Middle frontal gyrus (tissue), 1 donor: Measurements from ENCODE around the gene NSUN2.

ENCODE experiments used
- DNase-seq: peaks from one replicate; pipeline ENCODE4 v3.0.0-alpha.2; 2015; ENCODE audit warnings: low spot score; ENCODE audit errors: extremely low spot score

NSUN2 gene

GRCh38 chr5:6604946-6605345, 27.9 kb downstream of the NSUN2 start:
- DNase-seq: no peak

- DNase-seq: no peak
Measured at GRCh38 chr5:6604341-6604740, 28.5 kb downstream of the NSUN2 start.

- DNase-seq: no peak
Measured at GRCh38 chr5:6603643-6604042, 29.2 kb downstream of the NSUN2 start.

DNA sequence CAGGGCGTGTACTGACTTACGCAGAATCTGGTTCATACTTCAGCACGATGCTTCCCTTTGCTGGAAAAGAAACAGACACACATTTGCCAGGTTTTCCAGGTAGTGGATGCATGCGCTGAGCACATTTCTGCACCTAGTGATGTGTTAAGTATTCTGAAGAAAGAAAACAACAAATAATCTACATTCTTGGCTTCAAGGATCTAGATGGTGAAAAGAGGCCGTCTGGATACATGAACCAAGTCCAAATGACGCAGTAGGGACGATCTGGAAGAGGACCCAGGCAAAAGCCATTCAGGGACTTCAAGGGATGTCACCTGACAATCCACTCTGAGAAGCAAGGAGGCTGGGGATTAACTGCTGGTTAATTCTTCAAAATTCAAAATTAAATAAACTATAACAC, 30.4 kb downstream of the NSUN2 start:
- DNase-seq: no peak

GRCh38 chr5:6601816-6602215, 31.0 kb downstream of the NSUN2 start:
- no peak for DNase-seq

GRCh38 chr5:6601271-6601670, 31.6 kb downstream of the NSUN2 start:
- DNase-seq: no peak

DNA sequence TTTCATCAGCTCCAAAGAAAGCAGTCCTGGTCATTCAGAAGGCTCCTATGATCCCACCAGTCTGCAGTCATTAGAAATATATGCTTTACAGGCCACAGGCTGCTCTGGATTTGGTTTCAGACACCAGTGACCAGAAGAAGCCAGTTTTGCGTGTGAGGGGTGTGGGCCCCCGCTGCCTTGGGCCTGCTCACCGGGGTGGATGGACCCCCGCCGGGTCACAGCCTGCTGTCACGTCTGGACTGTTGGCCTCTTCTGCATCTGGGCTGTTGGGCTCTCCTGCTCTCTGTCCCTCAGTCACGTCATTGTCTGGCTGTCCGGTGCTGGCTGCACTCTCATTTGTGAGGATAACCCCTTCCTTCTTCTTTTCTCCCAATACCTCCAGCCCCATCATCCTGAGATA, 33.1 kb downstream of the NSUN2 start:
- DNase-seq: no peak

DNA sequence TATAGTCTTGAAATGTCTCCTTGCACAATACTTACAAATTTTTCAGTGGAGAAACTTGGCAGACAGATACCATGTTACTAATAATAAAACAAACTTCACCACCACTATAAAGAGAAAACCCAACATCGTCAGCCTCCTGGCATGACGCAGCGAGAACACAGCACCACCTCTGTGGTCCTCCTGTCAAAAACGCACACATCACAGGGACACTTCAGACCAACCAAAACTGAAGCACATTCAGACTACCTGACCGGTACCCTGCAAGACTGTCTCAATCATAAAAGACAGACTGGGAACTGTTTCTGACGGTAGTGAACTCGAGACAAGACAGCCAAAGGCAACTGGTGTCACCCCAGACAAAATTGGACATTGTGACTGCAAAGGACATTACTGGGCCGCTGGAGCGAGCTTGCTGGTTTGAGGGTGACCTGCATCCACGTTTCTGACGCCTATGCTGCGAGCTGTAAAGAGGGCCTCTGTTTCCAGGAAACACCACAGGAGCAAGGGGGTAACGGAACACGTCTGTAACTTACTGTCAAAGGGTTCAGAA, 34.4 kb downstream of the NSUN2 start:
- no peak for DNase-seq

DNA sequence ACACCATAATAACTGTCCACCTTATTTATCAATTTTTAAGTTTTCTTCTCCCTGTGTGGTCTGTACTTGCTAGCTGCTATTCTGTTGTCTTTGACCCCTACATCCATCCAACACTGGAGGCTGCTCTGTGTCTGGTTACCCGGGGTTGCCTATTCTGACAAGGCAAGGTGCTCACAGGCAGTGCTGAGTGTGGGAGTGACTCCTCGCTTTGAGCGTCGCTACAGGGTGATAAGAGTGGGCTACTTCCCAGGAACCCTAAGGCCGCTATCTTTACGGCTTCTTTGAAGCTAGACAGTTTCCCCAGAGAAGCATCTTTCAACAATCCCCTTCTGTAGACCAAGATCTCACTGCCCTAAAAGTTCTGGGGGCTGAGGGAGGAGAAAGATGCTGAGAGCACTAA, 35.3 kb downstream of the NSUN2 start:
- no peak for DNase-seq

DNA sequence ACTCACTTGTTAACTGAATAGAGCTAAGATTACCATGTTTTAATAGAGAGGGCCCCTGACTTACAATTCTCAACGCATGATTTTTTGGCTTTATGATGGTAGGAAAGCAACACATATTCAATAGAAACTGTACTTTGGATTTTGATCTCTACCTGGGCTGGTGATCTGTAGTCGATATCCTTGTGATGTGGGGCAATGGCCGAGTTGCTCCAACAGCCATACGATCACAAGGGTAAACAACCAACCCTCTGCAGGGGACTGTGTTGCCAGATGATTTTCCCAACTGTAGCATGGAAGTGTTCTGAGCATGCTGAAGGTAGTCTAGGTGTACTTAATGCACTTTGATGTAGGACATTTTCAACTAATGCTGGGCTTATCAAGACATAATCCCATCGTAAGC, 36.5 kb downstream of the NSUN2 start:
- DNase-seq: no peak

DNA sequence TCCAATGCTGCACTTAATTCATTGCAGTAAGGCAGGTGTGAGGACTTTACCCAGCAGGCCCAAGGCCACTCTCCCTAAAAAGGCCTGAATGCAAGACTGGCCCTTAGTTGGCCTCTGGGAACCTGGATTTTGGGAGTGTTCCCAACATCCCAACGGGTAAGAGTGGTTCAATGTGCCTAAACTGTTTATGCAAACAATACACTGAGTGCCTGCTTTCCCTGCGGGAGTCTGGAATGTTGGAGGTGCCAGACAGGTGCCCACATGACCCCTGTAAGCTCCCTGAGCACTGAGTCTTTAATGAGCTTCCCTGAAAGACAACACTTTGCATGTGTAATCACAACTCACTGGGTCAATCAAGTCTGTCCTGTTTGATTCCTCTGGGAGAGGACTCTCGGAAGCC, 37.4 kb downstream of the NSUN2 start:
- no peak for DNase-seq

GRCh38 chr5:6594066-6594465, 38.8 kb downstream of the NSUN2 start:
- DNase-seq: no peak

- no peak for DNase-seq
Measured at GRCh38 chr5:6593148-6594016, 39.5 kb downstream of the NSUN2 start.

GRCh38 chr5:6592601-6593000, 40.2 kb downstream of the NSUN2 start:
- no peak for DNase-seq

DNA sequence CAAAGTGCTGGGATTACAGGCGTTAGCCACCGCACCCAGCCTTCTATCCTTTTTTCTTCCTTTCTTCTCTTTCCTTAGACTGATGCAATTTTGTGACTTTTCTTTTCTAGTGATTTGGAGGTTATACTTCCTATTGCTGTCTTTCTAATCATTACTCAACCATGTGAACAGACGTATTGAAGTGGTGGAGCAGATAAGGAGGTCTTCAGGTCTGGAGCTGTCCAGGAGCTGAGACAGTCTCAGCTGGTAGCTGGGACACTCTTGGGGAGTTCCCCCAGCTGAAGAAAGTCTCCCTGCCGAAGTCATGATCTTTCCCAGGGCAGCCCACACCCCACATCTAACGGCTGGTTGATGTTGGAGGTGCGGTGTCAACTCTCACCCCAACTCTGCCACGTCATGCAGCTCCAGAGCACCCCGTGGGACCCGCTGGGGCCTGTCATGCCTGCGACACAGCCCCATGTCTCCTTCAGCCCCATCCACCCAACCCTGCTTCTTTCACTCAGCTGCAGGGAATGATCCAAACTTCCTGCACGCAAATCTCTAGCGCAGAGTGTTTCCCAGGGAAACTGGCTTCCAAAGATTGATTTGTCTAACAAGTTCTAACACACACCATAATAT, 41.1 kb downstream of the NSUN2 start:
- no peak for DNase-seq

DNA sequence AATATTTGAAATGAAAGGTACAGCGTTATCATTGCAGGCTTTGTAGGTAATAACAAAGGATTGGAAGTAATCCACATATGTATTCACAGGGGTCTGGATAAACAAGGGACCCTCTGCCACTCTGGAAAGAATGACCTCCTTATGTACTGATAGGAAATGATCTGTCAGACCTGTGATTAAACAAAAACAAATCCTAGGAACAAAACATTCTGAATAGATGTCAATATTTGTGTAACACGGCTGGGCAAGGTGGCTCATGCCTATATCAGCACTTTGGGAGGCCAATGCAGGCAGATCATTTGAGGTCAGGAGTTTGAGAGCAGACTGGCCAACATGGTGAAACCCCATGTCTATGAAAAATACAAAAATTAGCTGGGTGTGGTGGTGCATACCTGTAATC, 42.3 kb downstream of the NSUN2 start:
- DNase-seq: no peak

GRCh38 chr5:6587171-6587570, 45.7 kb downstream of the NSUN2 start:
- DNase-seq: no peak

- DNase-seq: no peak
Measured at GRCh38 chr5:6586647-6587042, 46.2 kb downstream of the NSUN2 start.

GRCh38 chr5:6585939-6586646, 46.8 kb downstream of the NSUN2 start:
- DNase-seq: no peak

GRCh38 chr5:6585168-6585567, 47.7 kb downstream of the NSUN2 start:
- DNase-seq: no peak

- DNase-seq: no peak
Measured at GRCh38 chr5:6584727-6585126, 48.1 kb downstream of the NSUN2 start.

GRCh38 chr5:6584101-6584645, 48.7 kb downstream of the NSUN2 start:
- DNase-seq: no peak
